HG02840 (cell line): ENCODE data around the gene SULT1A1.
"Not testable (repeated sequence)": the region's sequence is repeated elsewhere in the genome, so short reads cannot be mapped to it uniquely, and the experiment has no call there.

Experiments
- ATAC-seq: cut with Tn5 transposase; IDR thresholded peaks from one replicate; pipeline ENCODE4 v1.9.1; 2021; ENCODE audit warnings: mild to moderate bottlenecking, moderate library complexity, moderate number of reproducible peaks; ENCODE audit not compliant: unreplicated experiment, low FRiP score

Gene SULT1A1

DNA sequence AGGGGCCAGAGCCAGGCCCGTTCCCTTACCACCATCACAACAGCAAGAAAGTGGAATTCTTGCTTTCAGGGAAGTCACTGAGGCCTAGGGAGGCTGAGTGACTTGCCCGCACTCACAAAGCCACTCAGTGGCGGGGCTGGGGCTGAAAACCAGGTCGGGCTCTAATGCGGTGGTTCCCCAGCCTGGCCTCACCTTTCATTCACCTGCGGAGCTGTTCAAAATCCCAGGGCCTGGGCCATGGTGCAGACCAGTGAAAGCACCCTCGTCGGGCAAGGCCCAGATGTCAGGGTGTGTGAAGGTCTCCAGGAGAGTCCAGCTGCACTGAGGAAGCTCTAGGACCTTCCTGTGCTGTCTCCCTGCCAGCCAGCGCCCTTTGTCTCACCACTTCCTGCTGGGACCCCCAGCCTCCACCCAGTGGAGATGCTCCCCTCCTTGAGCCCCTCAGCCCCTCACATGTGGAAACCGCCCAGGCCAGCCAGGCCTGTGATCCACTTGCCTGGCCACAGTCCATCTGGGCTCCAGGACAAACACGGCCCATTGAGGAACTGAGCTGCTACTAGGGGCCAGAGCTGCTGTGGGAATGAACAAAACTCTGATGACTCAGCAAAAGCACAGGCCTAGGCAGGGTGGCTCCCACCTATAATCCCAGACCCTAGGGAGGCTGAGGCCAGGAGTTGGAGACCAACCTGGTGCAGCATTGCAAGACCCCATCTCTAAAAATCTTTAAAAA, 812 bp downstream of the SULT1A1 start:
- ATAC-seq = not testable (repeated sequence)

GRCh38 chr16:28608496-28608808, 1.4 kb downstream of the SULT1A1 start:
- ATAC-seq = not testable (repeated sequence)

- not testable (repeated sequence) for ATAC-seq
Observed at GRCh38 chr16:28607681-28608495, 2.0 kb downstream of the SULT1A1 start.

DNA sequence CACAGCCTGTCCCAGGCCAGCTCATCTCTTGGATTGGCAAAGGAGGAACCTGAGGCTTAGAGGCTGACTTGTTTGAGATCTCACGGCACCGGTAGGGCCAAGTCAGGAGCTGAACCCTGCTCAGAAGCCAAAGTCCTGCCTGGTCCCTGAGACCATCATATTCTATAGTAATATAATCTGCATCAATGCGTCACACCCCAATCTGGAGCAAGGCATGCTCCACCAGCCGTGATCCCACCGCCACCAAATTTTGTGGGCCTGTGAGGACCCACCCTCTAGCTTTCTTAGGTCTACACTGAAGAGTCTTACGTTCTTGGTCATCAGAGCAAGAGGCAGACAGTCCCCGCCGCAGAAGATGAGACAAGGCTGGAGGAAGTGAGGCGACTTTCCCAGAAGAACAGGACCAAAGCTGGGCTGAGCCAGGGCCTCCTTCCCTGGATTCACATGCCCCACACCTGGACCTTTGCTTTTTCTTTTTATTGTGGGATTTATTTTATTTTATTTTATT, 2.7 kb downstream of the SULT1A1 start:
- ATAC-seq = no peak

DNA sequence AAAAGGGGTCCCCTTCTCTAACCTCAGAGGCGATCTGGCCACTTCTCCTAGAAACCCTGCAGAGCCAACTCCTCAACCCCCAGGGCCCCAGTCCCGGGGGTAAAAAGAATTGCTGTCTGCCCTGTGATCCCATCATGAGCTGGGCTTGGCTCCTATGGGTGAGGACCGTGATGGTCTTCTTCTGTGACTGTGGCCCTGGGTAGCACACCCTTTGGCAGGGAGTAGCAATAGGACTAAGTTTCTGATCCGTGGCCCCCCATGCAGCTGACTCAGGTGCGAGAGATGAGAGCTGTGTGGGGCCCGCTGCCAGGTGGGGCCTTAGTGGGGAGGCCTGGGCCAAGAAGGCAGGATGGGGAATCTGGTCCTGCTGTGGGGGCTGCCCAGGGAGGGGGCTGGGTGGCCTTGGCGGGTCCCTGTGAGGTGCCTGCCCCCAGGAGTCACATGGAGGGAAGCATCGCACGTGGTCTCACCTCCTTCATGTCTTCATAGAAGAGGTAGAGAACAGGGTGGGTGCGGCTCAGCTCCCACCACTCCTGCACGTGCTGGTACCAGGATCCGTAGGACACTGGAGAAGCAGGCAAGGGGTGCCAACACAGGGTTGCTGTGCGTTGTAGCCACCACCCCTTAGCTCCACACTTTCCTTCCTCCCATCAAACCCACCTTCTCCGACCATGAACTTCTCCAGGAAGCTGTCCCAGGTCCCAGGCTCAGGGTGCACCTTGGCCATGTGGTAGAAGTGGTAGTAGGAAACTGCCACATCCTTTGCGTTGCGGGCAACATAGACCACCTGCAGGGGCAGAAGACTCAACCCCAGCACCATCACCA, 3.3 kb downstream of the SULT1A1 start:
- ATAC-seq = no peak

GRCh38 chr16:28604186-28604565, 5.7 kb downstream of the SULT1A1 start:
- ATAC-seq = no peak

GRCh38 chr16:28603381-28604185, 6.3 kb downstream of the SULT1A1 start:
- ATAC-seq = no peak

DNA sequence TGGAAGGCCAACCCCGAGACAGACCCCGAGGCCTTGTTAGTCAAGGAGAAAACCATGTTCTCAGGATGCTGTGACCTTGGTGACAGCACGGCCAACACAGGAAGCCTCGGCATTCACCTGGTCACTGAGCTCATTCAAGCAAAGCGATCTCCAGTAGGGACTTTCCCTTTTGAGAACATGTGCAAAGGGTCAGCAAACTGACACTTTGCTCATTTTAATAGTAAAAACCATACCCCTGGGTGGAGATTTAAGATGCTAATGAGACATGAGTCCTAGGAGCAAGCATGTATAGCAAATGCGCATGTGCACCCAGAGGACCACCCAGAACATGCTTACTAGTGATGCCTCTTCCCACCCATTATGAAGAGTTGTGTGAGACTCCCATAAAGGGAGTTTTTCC, 7.3 kb downstream of the SULT1A1 start:
- no peak for ATAC-seq

- ATAC-seq = not testable (repeated sequence)
Observed at GRCh38 chr16:28602062-28602461, 7.8 kb downstream of the SULT1A1 start.

GRCh38 chr16:28601589-28601988, 8.3 kb downstream of the SULT1A1 start:
- ATAC-seq = not testable (repeated sequence)

GRCh38 chr16:28600965-28601364, 8.9 kb downstream of the SULT1A1 start:
- not testable (repeated sequence) for ATAC-seq

- not testable (repeated sequence) for ATAC-seq
Observed at GRCh38 chr16:28599377-28600285, 10.2 kb downstream of the SULT1A1 start.

DNA sequence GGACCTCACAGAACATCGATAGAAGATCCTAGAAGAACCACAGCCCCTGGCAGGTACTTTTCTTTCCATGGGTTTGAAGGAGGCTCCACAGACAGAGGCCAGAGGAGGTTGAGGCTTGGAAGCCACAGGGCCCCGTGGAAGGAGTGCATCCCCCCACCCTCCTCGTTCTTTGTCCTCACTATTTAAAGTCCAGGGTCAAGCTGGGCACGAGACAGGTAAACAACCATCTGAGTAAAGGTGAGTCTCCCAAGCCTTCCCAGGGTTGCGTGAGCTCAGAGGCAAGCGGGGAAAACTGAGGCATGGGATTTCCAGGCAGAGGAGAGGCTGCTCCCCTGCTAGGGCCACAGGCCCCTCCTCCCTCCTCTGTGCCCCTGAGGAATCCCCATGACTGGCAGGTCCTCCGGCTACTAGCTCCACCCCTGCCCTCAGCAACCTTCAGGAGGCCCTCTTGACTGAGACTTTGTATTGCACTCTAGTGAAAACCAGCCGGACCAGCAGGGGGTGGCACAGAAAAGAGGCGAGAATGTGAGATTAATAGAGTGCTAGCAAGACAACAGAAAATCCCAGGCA, 12.1 kb downstream of the SULT1A1 start:
- no peak for ATAC-seq

DNA sequence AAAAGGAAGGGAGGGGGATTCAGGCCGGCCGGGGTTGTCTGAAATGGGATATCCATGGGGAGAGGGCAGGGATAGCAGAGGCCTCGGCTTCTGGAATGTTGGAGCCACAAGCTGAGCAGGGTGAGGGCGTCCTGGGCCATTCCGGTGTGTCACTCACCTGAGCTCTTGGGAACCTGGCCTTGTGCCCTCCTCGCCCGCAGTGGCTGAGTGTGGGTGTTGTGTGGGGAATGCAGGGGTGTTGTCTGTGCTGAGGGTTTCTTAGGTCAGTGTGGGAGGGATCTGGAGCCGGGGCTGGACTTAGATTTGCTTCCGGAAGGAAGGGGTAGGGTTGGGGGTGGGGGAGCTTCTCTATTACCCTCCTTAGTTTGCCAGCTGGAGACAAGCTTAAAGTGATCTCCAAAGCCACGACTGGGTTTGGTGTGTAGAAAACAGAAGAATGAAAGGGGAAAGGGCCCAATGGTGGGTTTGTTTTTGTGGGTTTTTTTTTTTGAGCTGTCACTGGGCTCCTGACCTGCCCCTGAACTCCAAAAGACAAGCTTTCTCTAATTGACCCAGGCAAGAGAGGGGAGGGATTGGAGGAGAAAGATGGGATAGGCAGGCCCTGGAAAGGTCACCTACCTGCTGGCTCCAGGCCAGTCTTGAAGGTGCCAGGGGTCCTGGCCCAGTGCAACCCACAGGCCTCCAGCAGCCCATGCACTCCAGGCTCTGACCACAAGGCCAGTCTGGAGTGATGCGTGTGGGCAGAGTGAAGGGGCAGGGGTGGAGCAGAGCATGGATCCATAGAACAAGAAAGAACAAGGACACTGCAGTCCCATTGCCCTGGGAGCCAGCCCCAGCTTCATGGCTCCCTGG, 12.8 kb downstream of the SULT1A1 start, which contains the start of gene SULT1A2:
Gene SULT1A2 (minus strand): TSS at position 211 of the 852 bp plus-strand sequence. CDS start 1,120 bp downstream, outside the sequence.
- ATAC-seq = no peak

- no peak for ATAC-seq
Observed at GRCh38 chr16:28596115-28596630, 13.7 kb downstream of the SULT1A1 start.

- ATAC-seq = not testable (repeated sequence)
Observed at GRCh38 chr16:28595451-28595850, 14.4 kb downstream of the SULT1A1 start.

- no peak for ATAC-seq
Observed at GRCh38 chr16:28592979-28593553, 16.8 kb downstream of the SULT1A1 start.
